Loucy (cell line): Measurements from ENCODE around the gene CYP2C9.

Experiments
- CTCF ChIP-seq: fragments of 200-600 bp; sonication (generic); conservative IDR thresholded peaks from 2 replicates; pipeline ENCODE4 v1.5.1; 2014; ENCODE audit warnings: mild to moderate bottlenecking, antibody characterized with exemption, low read length
- EZH2phosphoT487 ChIP-seq: fragments of 200-600 bp; IDR thresholded peaks from 2 replicates; pipeline ENCODE4 v1.6.1; 2018; ENCODE audit warnings: antibody characterized with exemption, mild to moderate bottlenecking, moderate library complexity, borderline replicate concordance

GRCh38 chr10:94963901-94964300, 25.4 kb downstream of the CYP2C9 start:
- TF ChIP-seq CTCF (peak; percentile 75), EZH2phosphoT487 (no peak)
